HFFc6 (cell line): ENCODE data around the gene CCDC91. TPM values are rescaled to one million over a fixed set of nuclear protein-coding genes. Genes with fewer than 3 reads are reported as not detected.
"Not testable (repeated sequence)": the region's sequence is repeated elsewhere in the genome, so short reads cannot be mapped to it uniquely, and the experiment has no call there.

Experiments
- DNase-seq: peaks from one replicate; pipeline ENCODE4 v3.0.0-alpha.2; 2018
- H3K27ac Mint-ChIP-seq: 2 replicates; pipeline ENCODE4 v1.8.0; 2020; ENCODE audit warnings: mild to moderate bottlenecking, mixed read lengths
- H3K27me3 Mint-ChIP-seq: 2 replicates; pipeline ENCODE4 v1.8.0; 2021; ENCODE audit warnings: mild to moderate bottlenecking, moderate library complexity, mixed read lengths; ENCODE audit not compliant: insufficient read depth
- H3K36me3 Mint-ChIP-seq: 2 replicates; pipeline ENCODE4 v1.8.0; 2021; ENCODE audit warnings: low read depth, mixed read lengths
- H3K4me1 Mint-ChIP-seq: 2 replicates; pipeline ENCODE4 v1.8.0; 2020; ENCODE audit warnings: low read depth, mixed read lengths
- H3K4me3 Mint-ChIP-seq: 2 replicates; pipeline ENCODE4 v1.8.0; 2020; ENCODE audit warnings: mild to moderate bottlenecking, moderate library complexity, mixed read lengths
- H3K9me3 Mint-ChIP-seq: 2 replicates; pipeline ENCODE4 v1.8.0; 2020; ENCODE audit warnings: mild to moderate bottlenecking, mixed read lengths
- total RNA-seq, 6 experiments: library from RNA; stranded (reverse); fragmentation: NEBNext Ultra II Directional; extraction: Animal tissue kit (Norgen Biotek cat#: 25700); gene quantifications; 2 replicates in 1 of 6; 3 replicates in 5 of 6; pipeline ENCODE4 v1.2.3, GENCODE V29; 2021
- TF ChIP-seq, protein P1 (sequence below): fragments of 200-600 bp; sonication (generic); IDR thresholded peaks from 2 replicates; pipeline ENCODE4 v1.5.0; 2021; ENCODE audit warnings: antibody characterized with exemption, mild to moderate bottlenecking

Gene CCDC91
- total RNA-seq, 6 experiments from 2014 or later, result 14.7 to 17.3 (median 16.7) TPM

DNA sequence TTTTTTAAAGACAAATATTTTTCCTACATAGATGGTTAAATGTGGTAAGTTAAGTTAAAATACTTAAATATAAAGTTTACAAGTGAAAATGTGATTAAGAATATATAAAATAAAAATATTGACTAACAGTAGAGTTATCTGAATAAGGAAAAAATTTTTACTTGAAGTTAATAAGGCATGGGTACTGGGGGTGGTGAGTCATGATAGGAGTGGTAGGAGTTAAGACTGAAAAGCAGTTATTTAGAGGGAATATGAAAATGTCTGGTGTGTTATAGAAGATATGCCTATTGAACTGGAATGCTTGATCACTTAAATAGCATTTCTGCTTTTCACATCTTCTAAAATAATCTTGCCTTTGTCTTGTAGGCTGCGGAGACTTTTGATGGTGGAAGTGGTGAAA is 68.7 kb downstream of the CCDC91 start:
- Mint-ChIP-seq H3K9me3 (no peaks in the 10 kb centered on the region), H3K4me3 (no peak overlapping the region), H3K27ac (no peak overlapping the region), H3K27me3 (no peaks in the 10 kb centered on the region), H3K4me1 (peaks cover 13% of the 10 kb centered on the region), H3K36me3 (no peaks in the 10 kb centered on the region)
- no peak for DNase-seq
- TF ChIP-seq, protein P1, sequence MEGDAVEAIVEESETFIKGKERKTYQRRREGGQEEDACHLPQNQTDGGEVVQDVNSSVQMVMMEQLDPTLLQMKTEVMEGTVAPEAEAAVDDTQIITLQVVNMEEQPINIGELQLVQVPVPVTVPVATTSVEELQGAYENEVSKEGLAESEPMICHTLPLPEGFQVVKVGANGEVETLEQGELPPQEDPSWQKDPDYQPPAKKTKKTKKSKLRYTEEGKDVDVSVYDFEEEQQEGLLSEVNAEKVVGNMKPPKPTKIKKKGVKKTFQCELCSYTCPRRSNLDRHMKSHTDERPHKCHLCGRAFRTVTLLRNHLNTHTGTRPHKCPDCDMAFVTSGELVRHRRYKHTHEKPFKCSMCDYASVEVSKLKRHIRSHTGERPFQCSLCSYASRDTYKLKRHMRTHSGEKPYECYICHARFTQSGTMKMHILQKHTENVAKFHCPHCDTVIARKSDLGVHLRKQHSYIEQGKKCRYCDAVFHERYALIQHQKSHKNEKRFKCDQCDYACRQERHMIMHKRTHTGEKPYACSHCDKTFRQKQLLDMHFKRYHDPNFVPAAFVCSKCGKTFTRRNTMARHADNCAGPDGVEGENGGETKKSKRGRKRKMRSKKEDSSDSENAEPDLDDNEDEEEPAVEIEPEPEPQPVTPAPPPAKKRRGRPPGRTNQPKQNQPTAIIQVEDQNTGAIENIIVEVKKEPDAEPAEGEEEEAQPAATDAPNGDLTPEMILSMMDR, result no peak

DNA sequence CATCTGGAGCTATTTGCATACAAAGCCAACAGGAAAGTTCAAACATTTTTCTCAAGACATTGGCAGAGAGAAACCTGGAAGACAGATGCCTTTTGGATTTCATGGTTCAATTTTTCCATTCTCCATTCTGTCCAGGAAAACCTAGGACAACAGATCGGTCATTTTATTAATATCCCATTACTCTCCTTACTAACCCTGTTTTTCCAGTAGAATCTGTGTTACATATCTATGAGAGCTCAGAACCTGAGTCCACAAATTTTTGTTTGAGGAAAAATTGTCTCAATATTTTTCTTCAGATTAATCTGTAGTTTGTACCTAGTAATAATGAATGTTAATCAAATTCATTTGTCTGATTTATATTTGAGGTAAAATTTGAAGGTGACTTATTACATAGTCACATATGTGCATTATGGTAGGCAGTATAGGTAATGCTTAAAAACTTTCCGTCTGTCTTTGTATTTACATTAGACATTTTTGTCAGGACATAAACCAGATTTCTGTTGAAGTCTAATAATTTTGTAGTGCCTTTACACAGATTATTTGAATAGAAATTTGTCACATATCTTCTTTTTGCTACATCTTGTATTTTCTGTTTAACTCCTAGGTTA is 75.3 kb downstream of the CCDC91 start:
- Mint-ChIP-seq H3K4me1 (peaks cover 13% of the 10 kb centered on the region), H3K4me3 (no peak overlapping the region), H3K27me3 (no peaks in the 10 kb centered on the region), H3K27ac (no peak overlapping the region), H3K9me3 (peaks cover 4% of the 10 kb centered on the region), H3K36me3 (peaks cover 6% of the 10 kb centered on the region)
- no peak for DNase-seq
- TF ChIP-seq, protein P1, result no peak

DNA sequence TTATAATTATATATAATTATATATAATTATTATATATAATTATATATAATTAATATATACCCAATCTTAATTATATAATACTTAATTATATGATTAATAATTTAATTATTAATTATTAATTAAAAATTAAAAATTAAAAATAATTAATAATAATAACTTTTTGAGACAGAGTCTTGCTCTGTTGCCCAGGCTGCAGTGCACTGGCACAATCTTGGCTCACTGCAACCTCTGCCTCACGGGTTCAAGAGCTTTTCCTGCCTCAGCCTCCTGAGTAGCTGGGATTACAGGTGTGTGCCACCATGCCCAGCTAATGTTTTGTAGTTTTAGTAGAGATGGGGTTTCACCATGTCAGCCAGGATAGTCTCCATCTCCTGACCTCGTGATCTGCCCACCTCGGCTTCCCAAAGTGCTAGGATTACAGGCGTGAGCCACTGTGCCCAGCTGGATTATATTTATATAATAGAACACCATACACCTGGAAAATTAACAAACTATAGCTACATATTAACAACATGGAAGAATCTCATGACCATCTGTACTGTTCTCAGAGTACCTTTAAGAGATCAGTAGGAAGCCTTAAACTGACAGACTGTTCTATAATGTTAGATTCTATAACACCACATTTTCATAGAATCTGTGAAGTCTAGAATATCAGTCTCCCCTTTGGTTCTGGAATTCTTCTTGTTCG is 77.8 kb downstream of the CCDC91 start:
- not testable (repeated sequence) for H3K27me3 Mint-ChIP-seq, DNase-seq, H3K4me3 Mint-ChIP-seq
- Mint-ChIP-seq H3K4me1 (peaks cover 13% of the 10 kb centered on the region), H3K27ac (peak overlapping the region; percentile 41; the same call in 1 of the 2 replicates), H3K9me3 (peaks cover 21% of the 10 kb centered on the region), H3K36me3 (peaks cover 19% of the 10 kb centered on the region)

DNA sequence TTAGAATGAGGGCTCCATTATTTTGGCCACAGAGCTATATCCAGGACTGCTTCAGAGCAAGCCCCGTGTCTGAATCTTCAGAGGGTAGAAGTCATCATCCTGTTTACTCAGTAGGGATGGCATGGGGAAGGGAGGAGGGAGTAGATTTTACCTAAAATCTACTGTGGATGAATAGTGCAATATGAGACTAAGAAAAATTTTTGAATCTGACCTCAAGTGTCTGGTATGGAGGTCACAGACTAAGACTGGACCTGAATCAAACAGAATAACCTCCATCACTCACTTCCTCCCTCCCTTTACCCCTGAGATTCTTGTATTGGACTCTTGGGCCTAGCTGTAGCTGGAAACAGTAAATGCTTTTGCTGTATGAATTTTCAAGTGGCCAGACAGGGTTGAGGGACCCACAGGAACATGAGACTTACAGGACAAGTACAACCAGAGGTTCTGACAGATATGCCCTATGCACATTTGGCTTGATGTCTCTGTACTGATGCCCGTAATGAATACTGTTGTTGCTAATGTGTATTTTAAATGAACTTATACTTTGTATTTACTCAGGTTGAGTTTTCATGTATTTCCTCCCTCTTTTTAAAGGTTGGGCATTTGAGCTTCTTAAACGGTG is 78.5 kb downstream of the CCDC91 start:
- Mint-ChIP-seq H3K9me3 (peaks cover 21% of the 10 kb centered on the region), H3K36me3 (peaks cover 19% of the 10 kb centered on the region), H3K27me3 (no peaks in the 10 kb centered on the region), H3K27ac (peak overlapping the region; percentile 41; the same call in 1 of the 2 replicates), H3K4me1 (peaks cover 13% of the 10 kb centered on the region), H3K4me3 (no peak overlapping the region)
- no peak for DNase-seq
- TF ChIP-seq, protein P1, result no peak

DNA sequence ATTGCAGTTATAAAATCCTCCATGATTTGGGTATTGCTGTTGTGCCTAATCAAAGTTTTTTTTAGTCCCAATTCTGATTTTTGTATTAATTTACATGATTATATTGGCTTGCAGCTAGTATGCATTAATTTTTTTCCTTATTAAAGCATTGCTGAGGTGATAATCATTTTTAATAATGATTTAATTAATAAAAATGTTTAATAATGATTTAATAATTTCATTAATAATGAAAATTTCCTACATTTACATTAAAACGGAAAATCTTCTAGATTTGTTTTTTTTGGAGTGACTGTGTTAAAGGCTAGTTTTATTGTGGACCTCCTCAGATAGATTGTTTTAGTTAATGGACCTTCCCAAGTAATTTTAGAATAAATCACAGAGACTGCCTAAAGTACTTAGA is 79.6 kb downstream of the CCDC91 start:
- no peak for DNase-seq
- Mint-ChIP-seq H3K27ac (no peak overlapping the region), H3K27me3 (no peaks in the 10 kb centered on the region), H3K4me3 (no peak overlapping the region), H3K9me3 (peaks cover 21% of the 10 kb centered on the region), H3K4me1 (peaks cover 13% of the 10 kb centered on the region), H3K36me3 (peaks cover 26% of the 10 kb centered on the region)
- TF ChIP-seq, protein P1, result no peak

DNA sequence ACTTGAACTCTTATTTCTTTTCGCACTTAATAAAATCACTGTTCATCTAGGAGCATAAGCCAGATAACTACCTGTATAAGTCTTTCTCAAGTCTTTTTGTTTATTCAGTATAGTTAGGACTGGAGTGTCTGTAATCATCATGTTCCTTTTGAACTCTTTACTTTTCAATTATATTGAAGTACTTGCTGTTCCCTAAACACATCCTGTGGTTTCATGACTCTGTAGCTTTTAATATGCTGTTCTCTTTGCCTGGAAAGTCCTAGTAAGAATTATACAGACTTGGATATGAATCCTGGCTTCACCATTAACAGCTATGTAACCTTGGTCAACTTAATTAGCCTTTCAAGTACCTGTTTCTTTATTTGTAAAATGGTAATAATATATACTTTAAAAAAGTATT is 88.2 kb downstream of the CCDC91 start:
- no peak overlapping the region for H3K27ac Mint-ChIP-seq
- H3K4me3 Mint-ChIP-seq, result no peak overlapping the region
- DNase-seq, result no peak
- TF ChIP-seq, protein P1, result no peak
- H3K36me3 Mint-ChIP-seq, result peaks cover 8% of the 10 kb centered on the region; the same call in 1 of the 2 replicates
- no peaks in the 10 kb centered on the region for H3K27me3 Mint-ChIP-seq
- H3K4me1 Mint-ChIP-seq, result no peaks in the 10 kb centered on the region
- H3K9me3 Mint-ChIP-seq, result no peaks in the 10 kb centered on the region
